Mesothelial cell of epicardium (in vitro differentiated cells): Measurements from ENCODE around the gene RNF130. TPM values are rescaled to one million over a fixed set of nuclear protein-coding genes. Genes with fewer than 3 reads are reported as not detected.

Source experiments
- DNase-seq, 2 experiments: peaks; one replicate each; pipeline ENCODE4 v3.0.0; 2021; ENCODE audit warnings: low spot score in 2 of 2; ENCODE audit not compliant: unreplicated experiment in 2 of 2
- H3K27ac Mint-ChIP-seq: 2 replicates; pipeline ENCODE4 v1.8.0; 2021; ENCODE audit warnings: mixed read lengths
- H3K27me3 Mint-ChIP-seq: 2 replicates; pipeline ENCODE4 v1.8.0; 2021; ENCODE audit warnings: low read depth, mixed read lengths
- H3K36me3 Mint-ChIP-seq: 2 replicates; pipeline ENCODE4 v1.8.0; 2021; ENCODE audit warnings: mixed read lengths
- H3K4me1 Mint-ChIP-seq: 2 replicates; pipeline ENCODE4 v1.8.0; 2021; ENCODE audit warnings: mixed read lengths
- H3K4me3 Mint-ChIP-seq: 2 replicates; pipeline ENCODE4 v1.8.0; 2021; ENCODE audit warnings: mild to moderate bottlenecking, moderate library complexity, mixed read lengths
- H3K9me3 Mint-ChIP-seq: 2 replicates; pipeline ENCODE4 v1.8.0; 2021; ENCODE audit warnings: mixed read lengths
- CTCF ChIP-seq: fragments of 200-600 bp; sonication (generic); IDR thresholded peaks from one replicate; pipeline ENCODE4 v1.5.0; 2021; ENCODE audit warnings: antibody characterized with exemption; ENCODE audit not compliant: unreplicated experiment
- total RNA-seq: library from RNA; stranded (reverse); gene quantifications from 3 replicates; pipeline ENCODE4 v1.2.1, GENCODE V29; 2021

Gene RNF130
- total RNA-seq, 1 donor from 2014 or later, result 44.9 TPM

- peaks cover 3% of the 10 kb centered on the region for H3K27me3 Mint-ChIP-seq
- H3K4me3 Mint-ChIP-seq, result no peak overlapping the region
- H3K4me1 Mint-ChIP-seq, result peaks cover 14% of the 10 kb centered on the region
- TF ChIP-seq CTCF, result no peak
- peak overlapping the region; percentile 25 for H3K27ac Mint-ChIP-seq
- DNase-seq, result no peak
- H3K9me3 Mint-ChIP-seq, result no peaks in the 10 kb centered on the region
- H3K36me3 Mint-ChIP-seq, result no peaks in the 10 kb centered on the region
These were observed 12.0 kb upstream of the RNF130 start for GRCh38 chr5:180083529-180084060.

- Mint-ChIP-seq H3K27me3 (peaks cover 3% of the 10 kb centered on the region), H3K9me3 (no peaks in the 10 kb centered on the region), H3K4me3 (no peak overlapping the region), H3K27ac (no peak overlapping the region), H3K36me3 (no peaks in the 10 kb centered on the region), H3K4me1 (peaks cover 14% of the 10 kb centered on the region)
- TF ChIP-seq CTCF, result no peak
- DNase-seq, result no peak
These were observed 11.3 kb upstream of the RNF130 start for GRCh38 chr5:180082633-180083420.

GRCh38 chr5:180081481-180081880, 9.9 kb upstream of the RNF130 start:
- peaks cover 14% of the 10 kb centered on the region for H3K4me1 Mint-ChIP-seq
- no peak for DNase-seq
- peaks cover 3% of the 10 kb centered on the region for H3K27me3 Mint-ChIP-seq
- no peak for TF ChIP-seq CTCF
- H3K27ac Mint-ChIP-seq, result no peak overlapping the region
- H3K9me3 Mint-ChIP-seq, result no peaks in the 10 kb centered on the region
- H3K4me3 Mint-ChIP-seq, result no peak overlapping the region
- no peaks in the 10 kb centered on the region for H3K36me3 Mint-ChIP-seq

- DNase-seq, result no peak
- H3K27ac Mint-ChIP-seq, result no peak overlapping the region
These were observed 9.1 kb upstream of the RNF130 start for GRCh38 chr5:180080486-180081280.

More at GRCh38 chr5:180080486-180081280, 9.1 kb upstream of the RNF130 start:
- no peaks in the 10 kb centered on the region for H3K36me3 Mint-ChIP-seq
- H3K9me3 Mint-ChIP-seq, result no peaks in the 10 kb centered on the region
- peaks cover 3% of the 10 kb centered on the region for H3K27me3 Mint-ChIP-seq
- H3K4me3 Mint-ChIP-seq, result no peak overlapping the region
- H3K4me1 Mint-ChIP-seq, result peaks cover 10% of the 10 kb centered on the region
- TF ChIP-seq CTCF, result no peak
